Sigmoid colon (tissue), 4 donors: ENCODE measurements around the gene LPIN2.

Source experiments
- EP300 ChIP-seq, 4 donors: sonication (generic); formaldehyde crosslinking; IDR thresholded peaks; one replicate each; pipeline ENCODE4 v1.6.1; 2017; ENCODE audit warnings: antibody characterized with exemption in 4 of 4
- POLR2A ChIP-seq, 2 donors: fragments of 450-650 bp; IDR thresholded peaks; one replicate each; pipeline ENCODE4 v1.6.1; 2016; ENCODE audit warnings: antibody characterized with exemption in 2 of 2, mild to moderate bottlenecking in 2 of 2, moderate library complexity in 2 of 2

DNA sequence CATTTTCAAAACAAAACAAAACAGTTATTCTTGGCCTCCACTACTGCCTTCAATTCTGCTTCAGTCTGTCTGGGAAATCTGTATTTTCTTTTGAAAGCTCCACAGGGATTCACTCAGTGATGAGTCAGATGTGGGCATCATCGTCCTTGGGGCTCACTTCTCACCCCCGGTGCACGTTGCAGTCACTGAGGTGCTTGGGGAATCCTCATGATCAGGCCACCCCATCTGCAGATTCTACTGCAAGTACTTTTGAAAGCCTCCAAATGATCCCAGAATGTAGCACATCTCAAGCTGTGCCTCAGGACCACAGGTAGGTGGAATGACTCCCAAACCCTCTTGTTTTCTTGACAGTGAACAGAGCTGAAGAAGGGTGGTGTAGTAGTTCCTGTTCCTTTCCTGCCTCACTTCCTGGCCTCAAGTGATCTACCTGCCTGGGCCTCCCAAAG is 34.3 kb downstream of the LPIN2 start:
- TF ChIP-seq EP300 (IDR thresholded peaks at IDR 0.05) = no peak
- no peak for TF ChIP-seq POLR2A (IDR thresholded peaks at IDR 0.05)
